Panc1 (cell line): ENCODE data around the gene PHTF1.

Experiments
- CTCF ChIP-seq: fragments of 450-650 bp; IDR thresholded peaks from 2 replicates; pipeline ENCODE4 v1.5.1; 2017; ENCODE audit warnings: mild to moderate bottlenecking
- POLR2AphosphoS5 ChIP-seq: IDR thresholded peaks from 2 replicates; pipeline ENCODE4 v1.6.1; 2012; ENCODE audit warnings: mild to moderate bottlenecking, low read depth, low read length, moderate library complexity
- SIN3A ChIP-seq: IDR thresholded peaks from 2 replicates; pipeline ENCODE4 v1.6.1; 2012; ENCODE audit warnings: low read depth, mild to moderate bottlenecking, low read length, moderate library complexity, borderline replicate concordance; ENCODE audit not compliant: insufficient read depth
- TF ChIP-seq, protein P1 (sequence below), 2 experiments: IDR thresholded peaks; 2 replicates each; pipeline ENCODE4 v1.6.1; 2011 to 2012; ENCODE audit warnings: low read depth in 2 of 2, control low read depth in 1 of 2, low read length in 1 of 2, mild to moderate bottlenecking in 1 of 2, moderate library complexity in 1 of 2; ENCODE audit not compliant: insufficient read depth in 1 of 2

DNA sequence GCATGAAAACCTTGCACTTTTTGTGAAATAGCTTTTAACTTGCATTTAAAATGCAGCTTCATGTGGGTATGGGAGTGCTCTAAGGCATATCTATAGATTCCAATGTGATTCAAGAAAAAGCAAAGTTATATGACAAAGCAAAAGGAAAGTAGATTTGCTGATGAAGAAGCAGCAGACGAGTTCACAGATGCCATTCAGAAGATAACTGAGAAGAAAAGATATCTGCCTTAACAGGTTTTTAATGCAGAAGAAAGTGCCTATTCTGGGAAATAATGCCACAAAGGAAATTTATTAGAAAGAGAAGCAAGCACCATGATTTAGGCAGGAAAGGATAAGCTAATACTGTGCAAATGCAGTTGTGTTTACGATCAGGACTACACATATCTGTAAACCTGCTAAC, 68.1 kb downstream of the PHTF1 start:
- TF ChIP-seq SIN3A (no peak), CTCF (no peak), POLR2AphosphoS5 (no peak)
- TF ChIP-seq, protein P1, sequence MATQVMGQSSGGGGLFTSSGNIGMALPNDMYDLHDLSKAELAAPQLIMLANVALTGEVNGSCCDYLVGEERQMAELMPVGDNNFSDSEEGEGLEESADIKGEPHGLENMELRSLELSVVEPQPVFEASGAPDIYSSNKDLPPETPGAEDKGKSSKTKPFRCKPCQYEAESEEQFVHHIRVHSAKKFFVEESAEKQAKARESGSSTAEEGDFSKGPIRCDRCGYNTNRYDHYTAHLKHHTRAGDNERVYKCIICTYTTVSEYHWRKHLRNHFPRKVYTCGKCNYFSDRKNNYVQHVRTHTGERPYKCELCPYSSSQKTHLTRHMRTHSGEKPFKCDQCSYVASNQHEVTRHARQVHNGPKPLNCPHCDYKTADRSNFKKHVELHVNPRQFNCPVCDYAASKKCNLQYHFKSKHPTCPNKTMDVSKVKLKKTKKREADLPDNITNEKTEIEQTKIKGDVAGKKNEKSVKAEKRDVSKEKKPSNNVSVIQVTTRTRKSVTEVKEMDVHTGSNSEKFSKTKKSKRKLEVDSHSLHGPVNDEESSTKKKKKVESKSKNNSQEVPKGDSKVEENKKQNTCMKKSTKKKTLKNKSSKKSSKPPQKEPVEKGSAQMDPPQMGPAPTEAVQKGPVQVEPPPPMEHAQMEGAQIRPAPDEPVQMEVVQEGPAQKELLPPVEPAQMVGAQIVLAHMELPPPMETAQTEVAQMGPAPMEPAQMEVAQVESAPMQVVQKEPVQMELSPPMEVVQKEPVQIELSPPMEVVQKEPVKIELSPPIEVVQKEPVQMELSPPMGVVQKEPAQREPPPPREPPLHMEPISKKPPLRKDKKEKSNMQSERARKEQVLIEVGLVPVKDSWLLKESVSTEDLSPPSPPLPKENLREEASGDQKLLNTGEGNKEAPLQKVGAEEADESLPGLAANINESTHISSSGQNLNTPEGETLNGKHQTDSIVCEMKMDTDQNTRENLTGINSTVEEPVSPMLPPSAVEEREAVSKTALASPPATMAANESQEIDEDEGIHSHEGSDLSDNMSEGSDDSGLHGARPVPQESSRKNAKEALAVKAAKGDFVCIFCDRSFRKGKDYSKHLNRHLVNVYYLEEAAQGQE (IDR thresholded peaks at IDR 0.05; ENCODE audit: insufficient read depth in 1 of 2, low read depth in 2 of 2, low read length in 1 of 2): no peak
